Measurements from ENCODE around the gene GRAMD2B. TPM values are rescaled to one million over a fixed set of nuclear protein-coding genes. Genes with fewer than 3 reads are reported as not detected.

Gene GRAMD2B
- total and polyA plus RNA-seq, 2 experiments from 2014 or later, result 18.9 to 32.5 TPM

GRCh38 chr5:126477294-126478117, 54.3 kb downstream of the GRAMD2B start:
- H3K9me2 ChIP-seq (replicated peaks; ENCODE audit: insufficient read depth), result no peaks in the 10 kb centered on the region
- 78% methylated on average over 5 of the region's 5 CpGs for whole genome bisulfite sequencing (ENCODE audit: low lambda C conversion rate, missing lambda C conversion rate)
- no peak overlapping the region for H3K27ac ChIP-seq
- no peaks in the 10 kb centered on the region for H3K9me3 ChIP-seq (ENCODE audit: low read depth)
- H3K4me1 ChIP-seq (ENCODE audit: insufficient read depth), result peaks cover 7% of the 10 kb centered on the region
- no peak overlapping the region for H3K4me2 ChIP-seq
- H3K4me3 ChIP-seq, result no peak overlapping the region
- TF ChIP-seq EZH2 (IDR thresholded peaks at IDR 0.05; ENCODE audit: borderline replicate concordance) (no peak), CTCF (IDR thresholded peaks at IDR 0.05; ENCODE audit: poor library complexity) (no peak), EZH2phosphoT487 (IDR thresholded peaks at IDR 0.05; ENCODE audit: low read depth, severe bottlenecking, unreplicated experiment) (no peak)
- DNase-seq (ENCODE audit: low spot score), result no peak
- H4K20me1 ChIP-seq (ENCODE audit: insufficient read depth, poor library complexity, severe bottlenecking), result no peaks in the 10 kb centered on the region
- H3K27me3 ChIP-seq, result no peaks in the 10 kb centered on the region
- H3K79me2 ChIP-seq, result no peaks in the 10 kb centered on the region
- H3K36me3 ChIP-seq (replicated peaks; ENCODE audit: insufficient read depth, low read depth), result no peaks in the 10 kb centered on the region
- no peak overlapping the region for H2AFZ ChIP-seq

- H2AFZ ChIP-seq, result no peak overlapping the region
- no peaks in the 10 kb centered on the region for H3K4me1 ChIP-seq (ENCODE audit: insufficient read depth)
- H3K27me3 ChIP-seq, result no peaks in the 10 kb centered on the region
- no peak for DNase-seq (ENCODE audit: low spot score)
- H3K79me2 ChIP-seq, result no peaks in the 10 kb centered on the region
- H3K27ac ChIP-seq, result no peak overlapping the region
- no peak overlapping the region for H3K4me3 ChIP-seq
- no peaks in the 10 kb centered on the region for H3K9me2 ChIP-seq (replicated peaks; ENCODE audit: insufficient read depth)
- no peaks in the 10 kb centered on the region for H3K9me3 ChIP-seq (ENCODE audit: low read depth)
- TF ChIP-seq EZH2phosphoT487 (IDR thresholded peaks at IDR 0.05; ENCODE audit: low read depth, severe bottlenecking, unreplicated experiment) (no peak), CTCF (IDR thresholded peaks at IDR 0.05; ENCODE audit: poor library complexity) (no peak), EZH2 (IDR thresholded peaks at IDR 0.05; ENCODE audit: borderline replicate concordance) (no peak)
- no peak overlapping the region for H3K4me2 ChIP-seq
- WGBS (ENCODE audit: low lambda C conversion rate, missing lambda C conversion rate), result 80% methylated on average over 2 of the region's 2 CpGs
- no peaks in the 10 kb centered on the region for H4K20me1 ChIP-seq (ENCODE audit: insufficient read depth, poor library complexity, severe bottlenecking)
- H3K36me3 ChIP-seq (replicated peaks; ENCODE audit: insufficient read depth, low read depth), result no peaks in the 10 kb centered on the region
These were observed 56.6 kb downstream of the GRAMD2B start for GRCh38 chr5:126479810-126480209.

GRCh38 chr5:126480824-126481223, 57.6 kb downstream of the GRAMD2B start:
- Histone ChIP-seq H3K27me3 (no peaks in the 10 kb centered on the region), H3K4me2 (no peak overlapping the region), H3K4me1 (ENCODE audit: insufficient read depth) (no peaks in the 10 kb centered on the region), H3K27ac (no peak overlapping the region), H3K36me3 (replicated peaks; ENCODE audit: insufficient read depth, low read depth) (no peaks in the 10 kb centered on the region), H3K4me3 (no peak overlapping the region), H2AFZ (no peak overlapping the region), H3K9me3 (ENCODE audit: low read depth) (no peaks in the 10 kb centered on the region), H4K20me1 (ENCODE audit: insufficient read depth, poor library complexity, severe bottlenecking) (no peaks in the 10 kb centered on the region), H3K79me2 (no peaks in the 10 kb centered on the region), H3K9me2 (replicated peaks; ENCODE audit: insufficient read depth) (no peaks in the 10 kb centered on the region)
- TF ChIP-seq EZH2phosphoT487 (IDR thresholded peaks at IDR 0.05; ENCODE audit: low read depth, severe bottlenecking, unreplicated experiment), result no peak
- no peak for TF ChIP-seq CTCF (IDR thresholded peaks at IDR 0.05; ENCODE audit: poor library complexity)
- no peak for TF ChIP-seq EZH2 (IDR thresholded peaks at IDR 0.05; ENCODE audit: borderline replicate concordance)
- no peak for DNase-seq (ENCODE audit: low spot score)
